PC-3 (cell line): ENCODE measurements around the gene CSAD. TPM values are rescaled to one million over a fixed set of nuclear protein-coding genes. Genes with fewer than 3 reads are reported as not detected.
"Not testable (repeated sequence)": the region's sequence is repeated elsewhere in the genome, so short reads cannot be mapped to it uniquely, and the experiment has no call there.

Experiments used
- ATAC-seq: fragments of 200-7000 bp; cut with Tn5 transposase; 2 replicates; pipeline ENCODE4 v1.9.1; 2020; ENCODE audit warnings: mild to moderate bottlenecking, moderate library complexity
- BruUV-seq: library from RNA; stranded (reverse); fragments of 400-500 nt; replicated peaks from 2 replicates; lab custom pipeline; 2021; lab: Mats Ljungman, UMichigan
- CTCF ChIA-PET: fragments of 300-600 bp; sonication (Branson Sonifier 250); formaldehyde crosslinking; loops from one replicate; lab custom pipeline; 2022; ENCODE audit warnings: antibody characterized with exemption; lab: Charles Lee
- POLR2A ChIA-PET: fragments of 300-600 bp; sonication (Branson Sonifier 250); formaldehyde crosslinking; loops from one replicate; lab custom pipeline; 2022; ENCODE audit warnings: antibody characterized with exemption; ENCODE audit not compliant: unreplicated experiment; lab: Charles Lee
- DNase-seq: peaks from one replicate; pipeline ENCODE4 v3.0.0-alpha.2; 2015
- H2AFZ ChIP-seq: fragments of 300-600 bp; sonication (generic); 2 replicates; pipeline ENCODE4 v1.6.0; 2016; ENCODE audit warnings: antibody characterized with exemption, low read length
- H3F3A ChIP-seq: fragments of 300-600 bp; sonication (generic); one replicate; pipeline ENCODE4 v1.6.0; 2017; ENCODE audit warnings: antibody characterized with exemption, low read length, control low read depth, mild to moderate bottlenecking; ENCODE audit not compliant: unreplicated experiment
- H3K27ac ChIP-seq: fragments of 300-600 bp; sonication (generic); 2 replicates; pipeline ENCODE4 v1.5.1; 2016; ENCODE audit warnings: mild to moderate bottlenecking, low read length
- H3K27me3 ChIP-seq: fragments of 300-600 bp; sonication (generic); 2 replicates; pipeline ENCODE4 v1.6.1; 2016; ENCODE audit warnings: low read length, mixed read lengths
- H3K36me3 ChIP-seq: fragments of 300-600 bp; sonication (generic); 2 replicates; pipeline ENCODE4 v1.6.1; 2016; ENCODE audit warnings: low read depth, mixed run types, low read length, mixed read lengths
- H3K4me1 ChIP-seq: fragments of 300-600 bp; sonication (generic); 2 replicates; pipeline ENCODE4 v1.5.1; 2016; ENCODE audit warnings: low read length; ENCODE audit not compliant: insufficient read depth
- H3K4me2 ChIP-seq: fragments of 300-600 bp; sonication (generic); 2 replicates; pipeline ENCODE4 v1.6.0; 2016; ENCODE audit warnings: low read length
- H3K4me3 ChIP-seq: fragments of 300-600 bp; sonication (generic); 2 replicates; pipeline ENCODE4 v1.5.1; 2016; ENCODE audit warnings: mild to moderate bottlenecking, low read length, mixed read lengths
- H3K79me2 ChIP-seq: fragments of 300-600 bp; sonication (generic); 2 replicates; pipeline ENCODE4 v1.6.1; 2017; ENCODE audit warnings: low read length, mixed read lengths
- H3K9ac ChIP-seq: fragments of 300-600 bp; sonication (generic); 2 replicates; pipeline ENCODE4 v1.6.0; 2016; ENCODE audit warnings: mild to moderate bottlenecking, low read length
- H3K9me2 ChIP-seq: fragments of 300-600 bp; sonication (generic); replicated peaks from 2 replicates; pipeline ENCODE4 v1.6.1; 2016; ENCODE audit warnings: mixed run types, low read length, mixed read lengths
- H3K9me3 ChIP-seq: fragments of 300-600 bp; sonication (generic); 2 replicates; pipeline ENCODE4 v1.6.1; 2016; ENCODE audit warnings: low read length, mixed read lengths
- H4K20me1 ChIP-seq: fragments of 300-600 bp; sonication (generic); 2 replicates; pipeline ENCODE4 v1.6.1; 2016; ENCODE audit warnings: low read length, mixed read lengths
- EZH2 ChIP-seq: fragments of 300-600 bp; sonication (generic); IDR thresholded peaks from one replicate; pipeline ENCODE4 v1.6.1; 2017; ENCODE audit warnings: antibody characterized with exemption, mild to moderate bottlenecking, low read length; ENCODE audit not compliant: unreplicated experiment
- EZH2phosphoT487 ChIP-seq: fragments of 300-600 bp; sonication (generic); IDR thresholded peaks from 2 replicates; pipeline ENCODE4 v1.6.1; 2018; ENCODE audit warnings: mild to moderate bottlenecking, antibody characterized with exemption, low read length, borderline replicate concordance
- intact Hi-C: fragments of 100-400 bp; cut with micrococcal nuclease; formaldehyde crosslinking; loops from 2 replicates; pipeline ENCODE4 v1.9.0; 2023
- total RNA-seq: library from RNA; depleted of rRNA; stranded (reverse); fragments of >200 nt; gene quantifications from 2 replicates; pipeline ENCODE4 v1.2.3, GENCODE V29; 2014
- TF ChIP-seq, protein P1 (sequence below): fragments of 300-600 bp; sonication (generic); conservative IDR thresholded peaks from 2 replicates; pipeline ENCODE4 v1.5.1; 2017; ENCODE audit warnings: antibody characterized with exemption, low read depth, mild to moderate bottlenecking, low read length

The CSAD gene
- total RNA-seq, 1 experiment from 2014 or later = 21.5 TPM

DNA sequence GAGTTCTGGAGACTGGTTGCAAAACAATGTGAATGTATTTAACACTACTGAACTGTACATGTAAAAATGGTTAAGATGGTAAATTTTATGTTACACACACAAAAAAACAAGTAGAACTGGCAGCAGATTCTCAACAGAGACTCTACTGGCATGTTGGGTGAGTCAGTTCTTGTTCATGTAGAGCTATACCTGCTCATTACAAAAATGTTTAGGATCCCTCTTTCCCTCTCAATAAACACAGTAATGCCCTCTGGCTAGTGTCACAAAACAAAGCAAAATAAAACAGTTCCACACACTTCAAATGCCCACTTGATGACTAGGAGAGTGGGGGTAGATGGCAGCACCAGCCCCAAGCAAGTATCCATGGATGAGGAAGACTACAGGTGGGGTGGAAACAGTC lies 13.9 kb downstream of the CSAD start:
- ATAC-seq (peak; percentile 58), DNase-seq (peak; percentile 66)
- Histone ChIP-seq H2AFZ (no peak overlapping the region), H3K4me3 (no peak overlapping the region), H4K20me1 (no peaks in the 10 kb centered on the region), H3K9ac (no peak overlapping the region), H3K36me3 (no peaks in the 10 kb centered on the region), H3K27me3 (no peaks in the 10 kb centered on the region), H3K9me2 (no peaks in the 10 kb centered on the region), H3K27ac (no peak overlapping the region), H3K79me2 (no peaks in the 10 kb centered on the region), H3K9me3 (no peaks in the 10 kb centered on the region), H3F3A (no peaks in the 10 kb centered on the region), H3K4me2 (no peak overlapping the region), H3K4me1 (peaks cover 17% of the 10 kb centered on the region)
- ChIA-PET CTCF (interaction anchor here (0.6 kb wide), 2 partner anchors 101 to 129 kb away, joined by 3 to 4 read pairs; partner anchors contain the start of gene PFDN5), POLR2A (no interaction called here)
- TF ChIP-seq EZH2phosphoT487 (no peak), EZH2 (no peak)
- TF ChIP-seq, protein P1, sequence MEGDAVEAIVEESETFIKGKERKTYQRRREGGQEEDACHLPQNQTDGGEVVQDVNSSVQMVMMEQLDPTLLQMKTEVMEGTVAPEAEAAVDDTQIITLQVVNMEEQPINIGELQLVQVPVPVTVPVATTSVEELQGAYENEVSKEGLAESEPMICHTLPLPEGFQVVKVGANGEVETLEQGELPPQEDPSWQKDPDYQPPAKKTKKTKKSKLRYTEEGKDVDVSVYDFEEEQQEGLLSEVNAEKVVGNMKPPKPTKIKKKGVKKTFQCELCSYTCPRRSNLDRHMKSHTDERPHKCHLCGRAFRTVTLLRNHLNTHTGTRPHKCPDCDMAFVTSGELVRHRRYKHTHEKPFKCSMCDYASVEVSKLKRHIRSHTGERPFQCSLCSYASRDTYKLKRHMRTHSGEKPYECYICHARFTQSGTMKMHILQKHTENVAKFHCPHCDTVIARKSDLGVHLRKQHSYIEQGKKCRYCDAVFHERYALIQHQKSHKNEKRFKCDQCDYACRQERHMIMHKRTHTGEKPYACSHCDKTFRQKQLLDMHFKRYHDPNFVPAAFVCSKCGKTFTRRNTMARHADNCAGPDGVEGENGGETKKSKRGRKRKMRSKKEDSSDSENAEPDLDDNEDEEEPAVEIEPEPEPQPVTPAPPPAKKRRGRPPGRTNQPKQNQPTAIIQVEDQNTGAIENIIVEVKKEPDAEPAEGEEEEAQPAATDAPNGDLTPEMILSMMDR = no peak
- no TSS peak for BruUV-seq
- intact Hi-C loops = no loop called here

DNA sequence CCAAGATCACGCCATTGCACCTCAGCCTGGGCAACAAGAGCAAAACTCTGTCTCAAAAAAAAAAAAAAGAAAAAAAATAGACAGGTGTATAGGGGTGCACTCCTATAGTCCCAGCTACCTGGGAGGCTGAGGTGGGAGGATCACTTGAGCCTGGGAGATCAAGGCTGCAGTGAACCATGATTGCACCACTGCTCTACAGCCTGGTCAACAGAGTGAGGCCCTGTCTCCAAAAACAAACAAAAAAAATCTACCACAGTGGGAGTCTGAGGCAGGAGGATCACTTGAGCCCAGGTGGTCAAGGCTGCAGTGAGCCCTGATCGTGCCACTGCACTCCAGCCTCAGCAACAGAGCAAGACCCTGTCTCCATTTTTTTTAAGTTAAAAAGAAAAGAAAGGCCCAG lies 17.7 kb downstream of the CSAD start:
- CTCF ChIA-PET, ATAC-seq, H3K4me2 ChIP-seq, POLR2A ChIA-PET, H3K4me3 ChIP-seq, DNase-seq, H3K9me3 ChIP-seq, H3K9me2 ChIP-seq, H3K27me3 ChIP-seq, intact Hi-C loops, H2AFZ ChIP-seq, H3F3A ChIP-seq, H3K79me2 ChIP-seq, H3K9ac ChIP-seq, BruUV-seq, H3K27ac ChIP-seq, H3K36me3 ChIP-seq, H4K20me1 ChIP-seq: not testable (repeated sequence)
- peaks cover 12% of the 10 kb centered on the region; the same call in 1 of the 2 replicates for H3K4me1 ChIP-seq

DNA sequence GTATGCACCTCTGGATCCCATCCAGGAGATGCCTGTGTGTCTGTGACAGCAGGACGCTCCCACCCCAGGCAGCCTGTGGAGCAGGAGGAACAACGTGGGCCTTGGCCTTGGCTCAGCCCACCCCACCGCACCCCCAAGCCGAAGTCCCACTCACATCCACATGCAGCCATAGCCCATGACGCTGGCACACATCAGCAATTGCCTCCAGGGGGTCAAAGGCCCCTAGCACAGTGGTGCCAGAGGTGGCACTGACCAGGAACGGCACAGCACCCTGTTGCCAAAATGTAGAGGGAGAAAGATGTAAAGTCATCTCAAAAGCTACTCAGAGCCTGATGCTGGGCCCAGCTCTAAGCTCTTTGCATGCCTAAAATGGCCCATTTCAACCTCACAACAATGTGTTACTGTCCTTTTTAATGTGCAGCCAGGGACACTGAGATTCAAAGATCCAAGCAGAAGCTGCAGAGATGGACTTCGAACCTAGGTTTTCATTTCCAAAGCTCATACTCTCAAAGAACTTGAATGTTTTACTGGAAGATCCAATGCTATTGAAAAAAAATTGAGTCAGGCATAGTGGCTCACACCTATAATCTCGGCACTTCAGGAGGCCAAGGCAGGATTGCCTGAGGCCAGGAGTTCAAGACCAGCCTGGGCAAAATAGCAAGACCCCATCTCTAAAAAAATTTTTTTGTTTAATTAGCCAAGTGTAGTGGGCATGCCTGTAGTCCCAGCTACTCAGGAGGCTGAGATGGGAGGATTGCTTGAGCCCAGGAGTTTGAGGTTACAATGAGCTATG lies 19.4 kb downstream of the CSAD start:
- no peaks in the 10 kb centered on the region for H3K9me3 ChIP-seq
- ChIA-PET POLR2A (no interaction called here), CTCF (no interaction called here)
- H3K4me3 ChIP-seq = no peak overlapping the region
- no peak overlapping the region for H3K4me2 ChIP-seq
- no peak for DNase-seq
- no peak for ATAC-seq
- no peaks in the 10 kb centered on the region for H3K9me2 ChIP-seq
- no peaks in the 10 kb centered on the region for H3K27me3 ChIP-seq
- TF ChIP-seq EZH2 = no peak
- TF ChIP-seq, protein P1 = no peak
- no peak for TF ChIP-seq EZH2phosphoT487
- H3K9ac ChIP-seq = no peak overlapping the region
- BruUV-seq = no TSS peak
- no peak overlapping the region for H3K27ac ChIP-seq
- H3K36me3 ChIP-seq = no peaks in the 10 kb centered on the region
- no peaks in the 10 kb centered on the region for H3F3A ChIP-seq
- intact Hi-C loops = no loop called here
- no peaks in the 10 kb centered on the region for H4K20me1 ChIP-seq
- H3K4me1 ChIP-seq = 0 out of 2 replicates have a peak, but pooled peaks cover under 1% of the 10 kb centered on the region
- H3K79me2 ChIP-seq = no peaks in the 10 kb centered on the region
- no peak overlapping the region for H2AFZ ChIP-seq
